GM12878 (cell line): ENCODE data around the gene ZNF276. TPM values are rescaled to one million over a fixed set of nuclear protein-coding genes. Genes with fewer than 3 reads are reported as not detected.

Experiments
- CBFB ChIP-seq: IDR thresholded peaks from 2 replicates; pipeline ENCODE4 v1.6.1; 2016; ENCODE audit warnings: antibody characterized with exemption, low read depth
- CBX3 ChIP-seq: fragments of 200-600 bp; sonication (generic); IDR thresholded peaks from 2 replicates; pipeline ENCODE4 v1.6.1; 2016; ENCODE audit warnings: low read depth, borderline replicate concordance
- E4F1 ChIP-seq: fragments of 450-650 bp; IDR thresholded peaks from 2 replicates; pipeline ENCODE4 v1.6.1; 2018; ENCODE audit warnings: borderline replicate concordance, mild to moderate bottlenecking; ENCODE audit not compliant: partially characterized antibody
- FOS ChIP-seq: IDR thresholded peaks from 3 replicates; pipeline ENCODE4 v1.6.1; 2011; ENCODE audit warnings: borderline replicate concordance; ENCODE audit not compliant: insufficient read length; ENCODE audit errors: extremely low read depth
- IKZF2 ChIP-seq, 2 experiments: fragments of 450-650 bp; IDR thresholded peaks; 2 replicates each; pipeline ENCODE4 v1.6.1; 2017; ENCODE audit warnings: mild to moderate bottlenecking in 2 of 2, moderate library complexity in 2 of 2
- POLR2AphosphoS2 ChIP-seq: IDR thresholded peaks from 2 replicates; pipeline ENCODE4 v1.6.1; 2011; ENCODE audit warnings: low read depth, mild to moderate bottlenecking, low read length, improper control_type of control experiment, moderate library complexity
- SP1 ChIP-seq: IDR thresholded peaks from one replicate; pipeline ENCODE4 v1.6.1; 2011; ENCODE audit warnings: low read depth, low read length
- USF2 ChIP-seq: IDR thresholded peaks from 2 replicates; pipeline ENCODE4 v1.6.1; 2011; ENCODE audit warnings: low read depth, low read length, improper control_type of control experiment, borderline replicate concordance
- ZNF687 ChIP-seq: fragments of 450-650 bp; IDR thresholded peaks from 2 replicates; pipeline ENCODE4 v1.6.1; 2017; ENCODE audit warnings: mild to moderate bottlenecking, moderate library complexity
- polyA plus RNA-seq, 11 experiments: library from polyadenylated mRNA; depleted of rRNA in 4 of 11; unstranded in 6 of 11; stranded (reverse) in 5 of 11; fragments of >200 nt; fragmentation: Nextera tagmentation in 4 of 11; fragmentation: Illumina TruSeq in 1 of 11; extraction: Ambion mirVana in 4 of 11; extraction: Trizol in 1 of 11; gene quantifications; 1 replicate in 1 of 11; 2 replicates in 10 of 11; pipeline versions ENCODE4 v1.2.1 to v1.2.3, GENCODE V29; 2011 to 2016; ENCODE audit warnings: inconsistent platforms in 2 of 11, missing spikeins in 2 of 11, low read depth in 1 of 11
- total RNA-seq, 4 experiments: library from RNA; depleted of rRNA in 3 of 4; stranded (reverse); fragments of >200 nt in 3 of 4; fragmentation: Illumina TruSeq in 1 of 4; extraction: Trizol in 1 of 4; gene quantifications; 2 replicates each; pipeline versions ENCODE4 v1.2.1 to v1.2.3, GENCODE V29; 2013 to 2021

The ZNF276 gene
- total and polyA plus RNA-seq, 10 of the 15 experiments (the other 5 are each of a cell fraction or from before 2014, with no cell fraction given): 0.27 to 22.7 (median 8.7) TPM

- TF ChIP-seq ZNF687 (no peak), E4F1 (no peak), FOS (no peak), CBX3 (no peak), SP1 (no peak), USF2 (no peak), CBFB (no peak), IKZF2 (IDR thresholded peaks at IDR 0.05) (no peak), POLR2AphosphoS2 (no peak)
- TF ChIP-seq, all 136 proteins: peak for 0
Measured at GRCh38 chr16:89688395-89688794, 32.9 kb upstream of the ZNF276 start (continued).
